Right lobe of liver (tissue), 6 donors: ENCODE measurements around the gene ADCY1. TPM values are rescaled to one million over a fixed set of nuclear protein-coding genes. Genes with fewer than 3 reads are reported as not detected.
A peak's percentile ranks its signal among the peaks of the same experiment; 100 is the strongest.

ENCODE experiments used
- ATAC-seq, 4 donors: fragments of 200-7000 bp; cut with Tn5 transposase; one replicate each; pipeline ENCODE4 v1.9.1; 2020; ENCODE audit warnings: mild to moderate bottlenecking in 4 of 4, moderate library complexity in 4 of 4
- DNase-seq, 3 donors: peaks; one replicate each; pipeline ENCODE4 v3.0.0-alpha.2; 2020
- H3K27ac ChIP-seq, 3 donors: fragments of 200-600 bp; one replicate each; pipeline ENCODE4 v1.8.0; 2022
- H3K27me3 ChIP-seq, 2 donors: fragments of 200-600 bp; one replicate each; pipeline ENCODE4 v1.8.0; 2022
- H3K36me3 ChIP-seq, 4 donors: fragments of 200-600 bp; sonication (generic) in 1 of 4; one replicate each; pipeline versions ENCODE4 v1.5.1 to v1.8.0; 2017 to 2022; ENCODE audit warnings: control low read depth in 1 of 4
- H3K4me1 ChIP-seq, 4 donors: fragments of 200-600 bp; sonication (generic) in 1 of 4; one replicate each; pipeline versions ENCODE4 v1.5.1 to v1.8.0; 2017 to 2022; ENCODE audit warnings: control low read depth in 1 of 4
- H3K4me3 ChIP-seq, 3 donors: fragments of 200-600 bp; one replicate each; pipeline ENCODE4 v1.8.0; 2022
- H3K9me3 ChIP-seq, 4 donors: fragments of 200-600 bp; sonication (generic) in 1 of 4; one replicate each; pipeline versions ENCODE4 v1.5.1 to v1.8.0; 2017 to 2022; ENCODE audit warnings: control low read depth in 1 of 4
- POLR2A ChIP-seq: fragments of 450-650 bp; IDR thresholded peaks from one replicate; pipeline ENCODE4 v1.6.1; 2017; ENCODE audit warnings: antibody characterized with exemption, mild to moderate bottlenecking
- whole genome bisulfite sequencing: methylation state at CpG from one replicate; pipeline ENCODE4 v1.1.6; 2018; ENCODE audit warnings: low coverage, low lambda C conversion rate; ENCODE audit not compliant: insufficient coverage; ENCODE audit errors: missing lambda C conversion rate; 5-methylcytosine and 5-hydroxymethylcytosine counted together
- intact Hi-C, 2 donors: fragments of 100-400 bp; cut with DNase I; formaldehyde crosslinking; loops; one replicate each; pipeline versions ENCODE4 v1.11.2 to v1.14.1; 2022
- total RNA-seq, 6 experiments: library from RNA; depleted of rRNA in 2 of 6; stranded (reverse); fragments of >200 nt in 2 of 6; fragmentation: NEBNext Ultra II Directional in 3 of 6; extraction: Animal tissue kit (Norgen Biotek cat#: 25700) in 3 of 6; gene quantifications; one replicate each; pipeline versions ENCODE4 v1.1.0 to v1.2.4, GENCODE V29; 2016 to 2023
- TF ChIP-seq, protein P1 (sequence below), 4 donors: fragments of 200-600 bp in 3 of 4; fragments of 450-650 bp in 1 of 4; IDR thresholded peaks; one replicate each; pipeline versions ENCODE4 v1.5.1 to v1.8.0; 2016 to 2022; ENCODE audit warnings: antibody characterized with exemption in 4 of 4, mild to moderate bottlenecking in 2 of 4
- donor health status: DM: no; HTN: yes; CAD: no.
- donor health status: DM: no; HTN: no; CAD: no.
- donor health status: DM: no; HTN: no; CAD: no.
- donor health status: DM: no; HTN: yes; CAD: no.
- donor health status: DM: no; HTN: yes; CAD: no.

Gene ADCY1
- total RNA-seq, 6 experiments from 2014 or later, result 7.2 to 17.6 (median 9.3) TPM

DNA sequence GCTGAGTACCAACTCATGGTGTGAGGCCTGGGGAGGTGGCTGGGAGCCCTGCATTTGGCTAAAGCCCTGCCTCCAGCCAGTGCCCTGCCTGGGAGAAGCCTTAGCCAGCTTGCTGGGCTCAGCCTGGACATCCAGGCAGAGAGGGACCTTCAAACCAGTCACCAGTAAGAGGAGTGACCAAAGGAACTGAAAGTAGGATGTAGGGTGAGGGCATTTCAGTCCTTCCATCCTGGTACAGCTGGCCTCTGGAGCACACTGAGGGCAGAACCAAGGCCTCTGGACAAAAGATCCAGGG lies 124.8 kb downstream of the ADCY1 start:
- Histone ChIP-seq H3K27ac (peak overlapping the region; percentile 32 to 89 (median 85)), H3K36me3 (peaks cover 0 to 10% (median 0%) of the 10 kb centered on the region in 4 donors), H3K4me1 (peaks cover 0 to 79% (median 33%) of the 10 kb centered on the region in 4 donors), H3K4me3 (no peak overlapping the region), H3K9me3 (no peaks in the 10 kb centered on the region), H3K27me3 (no peaks in the 10 kb centered on the region)
- ATAC-seq, result no peak
- TF ChIP-seq, protein P1, sequence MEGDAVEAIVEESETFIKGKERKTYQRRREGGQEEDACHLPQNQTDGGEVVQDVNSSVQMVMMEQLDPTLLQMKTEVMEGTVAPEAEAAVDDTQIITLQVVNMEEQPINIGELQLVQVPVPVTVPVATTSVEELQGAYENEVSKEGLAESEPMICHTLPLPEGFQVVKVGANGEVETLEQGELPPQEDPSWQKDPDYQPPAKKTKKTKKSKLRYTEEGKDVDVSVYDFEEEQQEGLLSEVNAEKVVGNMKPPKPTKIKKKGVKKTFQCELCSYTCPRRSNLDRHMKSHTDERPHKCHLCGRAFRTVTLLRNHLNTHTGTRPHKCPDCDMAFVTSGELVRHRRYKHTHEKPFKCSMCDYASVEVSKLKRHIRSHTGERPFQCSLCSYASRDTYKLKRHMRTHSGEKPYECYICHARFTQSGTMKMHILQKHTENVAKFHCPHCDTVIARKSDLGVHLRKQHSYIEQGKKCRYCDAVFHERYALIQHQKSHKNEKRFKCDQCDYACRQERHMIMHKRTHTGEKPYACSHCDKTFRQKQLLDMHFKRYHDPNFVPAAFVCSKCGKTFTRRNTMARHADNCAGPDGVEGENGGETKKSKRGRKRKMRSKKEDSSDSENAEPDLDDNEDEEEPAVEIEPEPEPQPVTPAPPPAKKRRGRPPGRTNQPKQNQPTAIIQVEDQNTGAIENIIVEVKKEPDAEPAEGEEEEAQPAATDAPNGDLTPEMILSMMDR (IDR thresholded peaks at IDR 0.05), result no peak
- TF ChIP-seq POLR2A, result no peak
- DNase-seq, result peak in 2 of 3 donors; percentile 15 to 46
- intact Hi-C loops, result no loop called here

DNA sequence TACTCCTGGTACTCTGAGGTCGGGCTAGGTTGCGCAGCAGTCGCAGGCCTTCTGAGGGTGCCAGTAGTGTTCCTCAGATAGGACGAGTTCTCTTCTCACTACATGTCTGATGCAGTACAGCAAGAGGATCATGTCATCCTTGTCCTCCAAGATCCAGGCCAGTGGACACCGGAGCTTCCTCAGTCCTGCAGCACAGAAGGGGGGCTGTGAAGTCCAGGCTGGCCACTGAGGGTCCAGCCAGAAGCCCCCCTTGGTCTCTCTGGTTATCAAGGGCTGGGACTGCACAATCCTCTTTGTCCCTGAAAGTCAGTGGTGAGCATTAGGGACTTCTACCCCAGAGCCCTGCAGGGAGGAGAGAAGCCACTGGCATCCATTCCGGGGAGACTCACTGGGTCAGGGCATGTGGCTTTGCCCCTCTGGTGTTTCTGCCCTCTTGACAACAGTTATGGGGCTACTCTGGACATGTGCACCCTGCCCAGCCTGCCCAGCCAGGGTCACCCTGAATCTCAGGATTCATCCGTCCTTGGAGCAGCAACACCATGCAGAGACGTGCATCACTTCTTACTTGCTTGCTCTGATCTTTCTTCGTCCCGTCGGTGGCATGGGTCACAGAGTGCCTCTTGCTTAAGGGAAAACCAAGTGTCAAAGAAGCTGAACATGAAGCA lies 125.7 kb downstream of the ADCY1 start:
- peaks cover 0 to 79% (median 33%) of the 10 kb centered on the region in 4 donors for H3K4me1 ChIP-seq
- 44% methylated on average over 8 of the region's 11 CpGs for WGBS
- DNase-seq (peak in 2 of 3 donors; percentile 10 to 41), ATAC-seq (no peak)
- H3K9me3 ChIP-seq, result no peaks in the 10 kb centered on the region
- peaks cover 0 to 15% (median 3%) of the 10 kb centered on the region in 4 donors for H3K36me3 ChIP-seq
- no peaks in the 10 kb centered on the region for H3K27me3 ChIP-seq
- TF ChIP-seq, protein P1 (IDR thresholded peaks at IDR 0.05), result no peak
- no peak for TF ChIP-seq POLR2A
- no peak overlapping the region for H3K4me3 ChIP-seq
- H3K27ac ChIP-seq, result peak overlapping the region; percentile 17 to 89 (median 85)
- intact Hi-C loops, result loop anchor here in 1 of 2 donors (10.0 kb wide), 1 partner anchor 185 kb away; the partner anchor contains the start of gene IGFBP1

DNA sequence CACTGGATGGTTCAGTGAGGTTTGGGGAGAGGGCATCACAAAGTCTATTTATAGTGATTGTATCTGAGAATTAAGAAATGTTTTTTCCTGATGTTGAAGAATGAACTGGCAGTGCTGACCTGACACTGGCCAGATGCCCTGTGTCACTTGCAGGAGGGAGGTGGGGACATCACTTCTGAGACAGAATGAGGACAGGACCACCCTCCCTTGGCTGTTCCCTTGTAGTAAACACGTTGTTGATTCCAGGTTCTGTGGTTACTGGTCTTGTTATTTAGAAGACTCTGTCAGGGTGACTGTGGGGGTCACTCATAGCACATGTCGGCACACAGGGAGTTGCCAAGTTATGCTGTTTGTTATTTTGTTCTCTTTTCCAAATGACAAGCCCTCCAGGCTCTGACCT lies 126.4 kb downstream of the ADCY1 start:
- peak in 2 of 3 donors; percentile 60 to 76 for DNase-seq
- 24% methylated on average over 2 of the region's 2 CpGs for WGBS
- no peak for TF ChIP-seq POLR2A
- TF ChIP-seq, protein P1 (IDR thresholded peaks at IDR 0.05), result no peak
- peaks cover 0 to 76% (median 31%) of the 10 kb centered on the region in 4 donors for H3K4me1 ChIP-seq
- H3K27ac ChIP-seq, result peak overlapping the region; percentile 4 to 89 (median 85)
- H3K9me3 ChIP-seq, result no peaks in the 10 kb centered on the region
- intact Hi-C loops, result loop anchor here in 1 of 2 donors (10.0 kb wide), 1 partner anchor 184 kb away; the partner anchor contains the start of gene IGFBP1
- peaks cover 0 to 22% (median 6%) of the 10 kb centered on the region in 4 donors for H3K36me3 ChIP-seq
- no peak overlapping the region for H3K4me3 ChIP-seq
- ATAC-seq, result peak; percentile 34 to 76 (median 64)
- H3K27me3 ChIP-seq, result no peaks in the 10 kb centered on the region

DNA sequence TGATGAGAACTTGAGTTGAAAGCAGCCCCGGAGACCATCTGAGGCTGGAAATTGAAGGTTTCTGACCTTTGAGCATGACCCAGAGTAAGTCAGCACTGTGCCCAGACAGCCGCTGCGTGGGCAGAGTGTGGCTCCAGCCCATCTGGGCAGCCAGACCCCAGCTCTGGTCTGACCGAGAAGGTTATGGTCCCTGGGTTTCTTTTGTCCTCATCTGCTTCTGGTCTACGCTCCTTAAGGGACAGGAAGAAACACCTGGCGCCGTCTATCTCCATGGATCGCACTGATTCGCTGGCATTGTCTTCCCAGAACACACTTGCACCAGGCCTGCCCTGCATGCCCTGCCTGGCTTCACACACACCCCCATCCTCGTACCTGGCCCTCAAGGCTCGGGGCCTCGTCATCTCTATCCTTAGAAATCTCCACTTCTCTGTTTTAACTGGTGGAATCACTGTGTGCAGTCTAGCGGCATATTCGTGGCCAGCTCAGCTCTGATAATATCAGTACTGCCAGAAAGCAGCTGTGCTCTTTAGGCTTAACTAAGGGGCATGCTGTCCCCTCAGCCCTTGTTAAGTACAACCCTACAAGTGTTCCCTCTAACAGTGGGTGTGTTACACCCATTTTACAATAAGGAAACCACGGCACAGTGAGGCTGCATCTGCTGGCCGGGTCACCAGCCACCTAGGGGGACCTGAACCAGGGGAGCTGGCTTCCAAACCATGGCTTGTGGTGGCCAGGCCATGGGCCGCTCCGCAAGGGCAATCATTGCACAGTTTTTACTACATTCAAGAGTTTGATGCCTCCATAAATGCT lies 127.7 kb downstream of the ADCY1 start:
- DNase-seq, result peak; percentile 70 to 84 (median 78)
- no peaks in the 10 kb centered on the region for H3K27me3 ChIP-seq
- H3K9me3 ChIP-seq, result no peaks in the 10 kb centered on the region
- TF ChIP-seq POLR2A, result no peak
- TF ChIP-seq, protein P1 (IDR thresholded peaks at IDR 0.05), result no peak
- H3K27ac ChIP-seq, result peak overlapping the region; percentile 51 to 89 (median 85)
- peak overlapping the region in 1 of 3 donors; percentile 2 for H3K4me3 ChIP-seq
- H3K4me1 ChIP-seq, result peaks cover 0 to 62% (median 25%) of the 10 kb centered on the region in 4 donors
- peak; percentile 74 to 78 (median 76) for ATAC-seq
- WGBS, result 42% methylated on average over 13 of the region's 18 CpGs
- intact Hi-C loops, result loop anchor here in 1 of 2 donors (10.0 kb wide), 1 partner anchor 183 kb away; the partner anchor contains the start of gene IGFBP1
- peaks cover 0 to 34% (median 8%) of the 10 kb centered on the region in 4 donors for H3K36me3 ChIP-seq
